LNCAP (cell line): ENCODE data around the gene MPZ.

Source experiments
- CTCF ChIP-seq: fragments of 450-650 bp; IDR thresholded peaks from 2 replicates; pipeline ENCODE4 v1.5.1; 2017; ENCODE audit warnings: mild to moderate bottlenecking

Gene MPZ

GRCh38 chr1:161266836-161267235, 42.9 kb downstream of the MPZ start:
- TF ChIP-seq CTCF = no peak

GRCh38 chr1:161266202-161266601, 43.6 kb downstream of the MPZ start:
- TF ChIP-seq CTCF = no peak

- no peak for TF ChIP-seq CTCF
These were observed 44.5 kb downstream of the MPZ start for GRCh38 chr1:161265305-161265704.

GRCh38 chr1:161261261-161262235, 48.2 kb downstream of the MPZ start:
- TF ChIP-seq CTCF = no peak

- no peak for TF ChIP-seq CTCF
These were observed 49.1 kb downstream of the MPZ start for GRCh38 chr1:161260376-161261260.

GRCh38 chr1:161259765-161260164, 50.0 kb downstream of the MPZ start:
- no peak for TF ChIP-seq CTCF

GRCh38 chr1:161259345-161259702, 50.4 kb downstream of the MPZ start:
- TF ChIP-seq CTCF = no peak
